GM12892 (cell line): ENCODE results near the gene CHRND.

Source experiments
- POLR2A ChIP-seq: IDR thresholded peaks from 2 replicates; pipeline ENCODE4 v1.6.1; 2011; ENCODE audit warnings: low read depth, low read length, control low read depth
- POLR2AphosphoS5 ChIP-seq: IDR thresholded peaks from 2 replicates; pipeline ENCODE4 v1.6.1; 2011; ENCODE audit warnings: low read depth, low read length, control low read depth
- TAF1 ChIP-seq: IDR thresholded peaks from 2 replicates; pipeline ENCODE4 v1.6.1; 2011; ENCODE audit warnings: low read depth, mild to moderate bottlenecking, control low read depth, low read length, borderline replicate concordance

GRCh38 chr2:232483311-232483922 lies 42.5 kb upstream of the CHRND start:
- TF ChIP-seq POLR2A (no peak), TAF1 (no peak), POLR2AphosphoS5 (no peak)
